Mammary epithelial cell (primary cell): ENCODE measurements around the gene CLEC2L.

ENCODE experiments used
- EZH2 ChIP-seq: IDR thresholded peaks from 2 replicates; pipeline ENCODE4 v1.6.1; 2012; ENCODE audit warnings: low read length, inconsistent platforms, borderline replicate concordance
- TF ChIP-seq, protein P1 (sequence below), 2 donors: IDR thresholded peaks in 1 of 2; conservative IDR thresholded peaks in 1 of 2; 2 replicates each; pipeline ENCODE4 v1.5.1; 2011 to 2012; ENCODE audit warnings: inconsistent platforms in 2 of 2, low read length in 2 of 2, mild to moderate bottlenecking in 2 of 2, control low read depth in 1 of 2, low read depth in 1 of 2; ENCODE audit not compliant: insufficient read depth in 1 of 2; ENCODE audit errors: extremely low read depth in 1 of 2

DNA sequence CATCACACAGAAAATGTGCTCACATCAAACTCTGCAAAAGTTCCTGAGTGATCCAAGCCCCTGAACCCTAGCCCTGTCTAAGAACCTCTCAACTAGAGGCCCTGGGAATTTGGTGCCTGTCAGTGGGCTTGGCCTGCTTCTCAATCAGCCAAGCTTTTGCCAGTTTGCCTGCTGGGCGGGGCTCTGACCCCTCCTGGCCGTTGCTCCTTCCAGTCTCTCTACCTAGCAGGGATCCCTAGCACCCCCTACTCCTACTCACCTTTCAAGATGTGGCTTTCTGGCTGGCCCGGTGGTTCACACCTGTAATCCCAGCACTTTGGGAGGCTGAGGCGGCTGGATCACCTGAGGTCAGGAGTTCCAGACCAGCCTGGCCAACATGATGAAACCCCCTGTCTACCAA is 42.1 kb upstream of the CLEC2L start:
- TF ChIP-seq, protein P1, sequence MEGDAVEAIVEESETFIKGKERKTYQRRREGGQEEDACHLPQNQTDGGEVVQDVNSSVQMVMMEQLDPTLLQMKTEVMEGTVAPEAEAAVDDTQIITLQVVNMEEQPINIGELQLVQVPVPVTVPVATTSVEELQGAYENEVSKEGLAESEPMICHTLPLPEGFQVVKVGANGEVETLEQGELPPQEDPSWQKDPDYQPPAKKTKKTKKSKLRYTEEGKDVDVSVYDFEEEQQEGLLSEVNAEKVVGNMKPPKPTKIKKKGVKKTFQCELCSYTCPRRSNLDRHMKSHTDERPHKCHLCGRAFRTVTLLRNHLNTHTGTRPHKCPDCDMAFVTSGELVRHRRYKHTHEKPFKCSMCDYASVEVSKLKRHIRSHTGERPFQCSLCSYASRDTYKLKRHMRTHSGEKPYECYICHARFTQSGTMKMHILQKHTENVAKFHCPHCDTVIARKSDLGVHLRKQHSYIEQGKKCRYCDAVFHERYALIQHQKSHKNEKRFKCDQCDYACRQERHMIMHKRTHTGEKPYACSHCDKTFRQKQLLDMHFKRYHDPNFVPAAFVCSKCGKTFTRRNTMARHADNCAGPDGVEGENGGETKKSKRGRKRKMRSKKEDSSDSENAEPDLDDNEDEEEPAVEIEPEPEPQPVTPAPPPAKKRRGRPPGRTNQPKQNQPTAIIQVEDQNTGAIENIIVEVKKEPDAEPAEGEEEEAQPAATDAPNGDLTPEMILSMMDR (conservative IDR thresholded peaks at IDR 0.05 in 1 of 2, IDR thresholded peaks at IDR 0.05 in 1 of 2; ENCODE audit: extremely low read depth in 1 of 2, insufficient read depth in 1 of 2, low read depth in 1 of 2, low read length in 2 of 2): no peak
- no peak for TF ChIP-seq EZH2
